Gastrocnemius medialis (tissue), 4 donors: ENCODE data around the gene NTPCR.

Source experiments
- POLR2A ChIP-seq, 2 donors: fragments of 450-650 bp; IDR thresholded peaks; one replicate each; pipeline ENCODE4 v1.6.1; 2017; ENCODE audit warnings: antibody characterized with exemption in 2 of 2, mild to moderate bottlenecking in 2 of 2, moderate library complexity in 2 of 2
- TF ChIP-seq, protein P1 (sequence below), 5 experiments: fragments of 450-650 bp in 3 of 5; fragments of 200-600 bp in 2 of 5; sonication (generic) in 2 of 5; IDR thresholded peaks in 4 of 5; conservative IDR thresholded peaks in 1 of 5; 1 replicate in 4 of 5; 2 replicates in 1 of 5; pipeline ENCODE4 v1.5.1; 2016 to 2019; ENCODE audit warnings: antibody characterized with exemption in 5 of 5, mild to moderate bottlenecking in 3 of 5, moderate library complexity in 3 of 5

DNA sequence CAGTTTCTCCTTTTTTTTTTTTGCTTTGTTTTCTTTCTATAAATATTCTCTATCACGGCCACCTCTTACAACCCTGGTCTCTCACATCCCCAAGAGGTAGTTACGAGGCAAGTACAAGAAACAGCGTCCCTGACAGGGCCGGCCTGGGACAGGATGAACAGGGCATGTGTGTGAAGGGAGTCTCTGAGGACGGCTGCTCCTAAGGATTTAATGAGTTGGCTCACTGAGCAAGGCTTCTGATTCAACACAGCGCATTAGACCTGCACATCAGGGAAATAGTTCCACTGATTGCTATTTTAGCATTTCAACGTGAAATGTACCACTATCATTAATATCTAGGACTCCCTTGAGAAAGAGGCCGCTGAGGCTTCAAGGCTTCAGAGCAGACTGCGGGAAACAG is 54.0 kb downstream of the NTPCR start:
- TF ChIP-seq, protein P1, sequence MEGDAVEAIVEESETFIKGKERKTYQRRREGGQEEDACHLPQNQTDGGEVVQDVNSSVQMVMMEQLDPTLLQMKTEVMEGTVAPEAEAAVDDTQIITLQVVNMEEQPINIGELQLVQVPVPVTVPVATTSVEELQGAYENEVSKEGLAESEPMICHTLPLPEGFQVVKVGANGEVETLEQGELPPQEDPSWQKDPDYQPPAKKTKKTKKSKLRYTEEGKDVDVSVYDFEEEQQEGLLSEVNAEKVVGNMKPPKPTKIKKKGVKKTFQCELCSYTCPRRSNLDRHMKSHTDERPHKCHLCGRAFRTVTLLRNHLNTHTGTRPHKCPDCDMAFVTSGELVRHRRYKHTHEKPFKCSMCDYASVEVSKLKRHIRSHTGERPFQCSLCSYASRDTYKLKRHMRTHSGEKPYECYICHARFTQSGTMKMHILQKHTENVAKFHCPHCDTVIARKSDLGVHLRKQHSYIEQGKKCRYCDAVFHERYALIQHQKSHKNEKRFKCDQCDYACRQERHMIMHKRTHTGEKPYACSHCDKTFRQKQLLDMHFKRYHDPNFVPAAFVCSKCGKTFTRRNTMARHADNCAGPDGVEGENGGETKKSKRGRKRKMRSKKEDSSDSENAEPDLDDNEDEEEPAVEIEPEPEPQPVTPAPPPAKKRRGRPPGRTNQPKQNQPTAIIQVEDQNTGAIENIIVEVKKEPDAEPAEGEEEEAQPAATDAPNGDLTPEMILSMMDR (IDR thresholded peaks at IDR 0.05 in 4 of 5, conservative IDR thresholded peaks at IDR 0.05 in 1 of 5) = no peak
- no peak for TF ChIP-seq POLR2A (IDR thresholded peaks at IDR 0.05)
